H1 (cell line): Measurements from ENCODE around the gene TCF19. TPM values are rescaled to one million over a fixed set of nuclear protein-coding genes. Genes with fewer than 3 reads are reported as not detected.

Experiments
- CTCF ChIA-PET: fragments of 300-600 bp; sonication (Branson Sonifier 250); formaldehyde crosslinking; loops from one replicate; lab custom pipeline; 2021; ENCODE audit not compliant: partially characterized antibody; lab: Charles Lee
- POLR2A ChIA-PET: fragments of 300-600 bp; sonication (Branson Sonifier 250); formaldehyde crosslinking; loops from one replicate; lab custom pipeline; 2021; ENCODE audit warnings: inconsistent platforms; ENCODE audit not compliant: partially characterized antibody; lab: Charles Lee
- DNase-seq, 2 experiments: peaks; one replicate each; pipeline versions ENCODE4 v3.0.0 to v3.0.0-alpha.2; 2010 to 2022; ENCODE audit warnings: low spot score in 2 of 2, low read depth in 1 of 2, mixed read lengths in 1 of 2
- FAIRE-seq: peaks from 2 replicates; lab custom pipeline; 2011; peaks lifted over from hg19 to GRCh38; lab: Jason Lieb, UNC
- H2AFZ ChIP-seq: 2 replicates; pipeline ENCODE4 v1.8.1; 2012; ENCODE audit warnings: low read length, inconsistent platforms
- H2AK5ac ChIP-seq: 2 replicates; pipeline ENCODE4 v1.6.1; 2013; ENCODE audit warnings: low read depth, low read length
- H2BK120ac ChIP-seq: replicated peaks from 2 replicates; pipeline ENCODE3; 2013; ENCODE audit warnings: low read depth, low read length, inconsistent platforms
- H2BK12ac ChIP-seq: 2 replicates; pipeline ENCODE4 v1.6.1; 2013; ENCODE audit warnings: low read depth, low read length
- H2BK15ac ChIP-seq: 2 replicates; pipeline ENCODE4 v1.6.1; 2013; ENCODE audit warnings: low read length
- H2BK20ac ChIP-seq: 2 replicates; pipeline ENCODE4 v1.6.1; 2013; ENCODE audit warnings: low read length
- H2BK5ac ChIP-seq: 2 replicates; pipeline ENCODE4 v1.6.1; 2013; ENCODE audit warnings: low read depth, low read length
- H3K14ac ChIP-seq: 2 replicates; pipeline ENCODE4 v1.6.1; 2013; ENCODE audit warnings: inconsistent platforms; ENCODE audit not compliant: insufficient read length
- H3K18ac ChIP-seq: 2 replicates; pipeline ENCODE4 v1.6.1; 2013; ENCODE audit warnings: low read length; ENCODE audit errors: extremely low read depth
- H3K23ac ChIP-seq: 2 replicates; pipeline ENCODE4 v1.6.1; 2013; ENCODE audit warnings: inconsistent platforms; ENCODE audit not compliant: insufficient read length
- H3K23me2 ChIP-seq: 2 replicates; pipeline ENCODE4 v1.6.1; 2013; ENCODE audit warnings: low read depth, low read length
- H3K27ac ChIP-seq: 2 replicates; pipeline ENCODE4 v1.6.1; 2011; ENCODE audit warnings: low read depth, low read length, inconsistent platforms
- H3K27me3 ChIP-seq, 4 experiments: replicated peaks in 1 of 4; 1 replicate in 1 of 4; 2 replicates in 3 of 4; pipeline versions ENCODE4 v1.6.1 to v1.8.1; 2011 to 2013; ENCODE audit warnings: low read length in 3 of 4, mild to moderate bottlenecking in 3 of 4, inconsistent platforms in 2 of 4, mixed read lengths in 2 of 4, moderate library complexity in 1 of 4; ENCODE audit not compliant: control insufficient read depth in 3 of 4, insufficient read depth in 3 of 4; ENCODE audit errors: extremely low read depth in 1 of 4
- H3K36me3 ChIP-seq, 4 experiments: 2 replicates each; pipeline versions ENCODE4 v1.6.1 to v1.8.1; 2011 to 2013; ENCODE audit warnings: mild to moderate bottlenecking in 4 of 4, low read length in 3 of 4, moderate library complexity in 2 of 4, control low read depth in 1 of 4, inconsistent platforms in 1 of 4; ENCODE audit not compliant: insufficient read depth in 4 of 4, control insufficient read depth in 2 of 4
- H3K4ac ChIP-seq: replicated peaks from 2 replicates; pipeline ENCODE3; 2013; ENCODE audit warnings: low read length, low read depth, mixed read lengths, inconsistent platforms; ENCODE audit not compliant: insufficient read length
- H3K4me1 ChIP-seq, 4 experiments: replicated peaks in 1 of 4; 1 replicate in 1 of 4; 2 replicates in 3 of 4; pipeline versions ENCODE4 v1.6.1 to v1.8.1; 2011 to 2013; ENCODE audit warnings: low read length in 3 of 4, inconsistent platforms in 2 of 4, mixed read lengths in 1 of 4; ENCODE audit not compliant: insufficient read depth in 4 of 4, control insufficient read depth in 3 of 4
- H3K4me2 ChIP-seq, 2 experiments: 2 replicates each; pipeline versions ENCODE4 v1.6.1 to v1.8.1; 2011 to 2013; ENCODE audit warnings: low read depth in 2 of 2, low read length in 2 of 2, control low read depth in 1 of 2, inconsistent platforms in 1 of 2, mild to moderate bottlenecking in 1 of 2; ENCODE audit not compliant: insufficient read depth in 1 of 2
- H3K4me3 ChIP-seq, 4 experiments: fragments of 200-600, 300-600 bp in 1 of 4; sonication (generic), shearing (Covaris generic), sonication (Bioruptor Twin) in 1 of 4; 2 replicates each; pipeline versions ENCODE4 v1.5.1 to v1.8.1; 2011 to 2016; ENCODE audit warnings: low read length in 4 of 4, low read depth in 3 of 4, control low read depth in 2 of 4, inconsistent platforms in 2 of 4, mild to moderate bottlenecking in 2 of 4, mixed read lengths in 1 of 4, moderate library complexity in 1 of 4; ENCODE audit not compliant: insufficient read depth in 2 of 4; ENCODE audit errors: extremely low read depth in 1 of 4
- H3K56ac ChIP-seq: replicated peaks from 2 replicates; pipeline ENCODE3; 2013; ENCODE audit warnings: low read depth, mild to moderate bottlenecking, mixed read lengths, low read length, inconsistent platforms; ENCODE audit not compliant: insufficient read length
- H3K79me1 ChIP-seq: 2 replicates; pipeline ENCODE4 v1.6.1; 2013; ENCODE audit warnings: low read depth, low read length, control low read depth
- H3K79me2 ChIP-seq, 2 experiments: 2 replicates each; pipeline versions ENCODE4 v1.6.1 to v1.8.1; 2012 to 2013; ENCODE audit warnings: low read length in 2 of 2, mild to moderate bottlenecking in 2 of 2, inconsistent platforms in 1 of 2; ENCODE audit not compliant: insufficient read depth in 2 of 2, control insufficient read depth in 1 of 2
- H3K9ac ChIP-seq, 4 experiments: replicated peaks in 1 of 4; 1 replicate in 1 of 4; 2 replicates in 3 of 4; pipeline versions ENCODE4 v1.6.1 to v1.8.1; 2011 to 2013; ENCODE audit warnings: low read depth in 3 of 4, low read length in 3 of 4, control low read depth in 2 of 4, mild to moderate bottlenecking in 2 of 4, moderate library complexity in 2 of 4, inconsistent platforms in 1 of 4; ENCODE audit errors: extremely low read depth in 1 of 4
- H3K9me3 ChIP-seq, 2 experiments: 2 replicates each; pipeline versions ENCODE4 v1.6.1 to v1.8.1; 2012 to 2013; ENCODE audit warnings: mild to moderate bottlenecking in 2 of 2, moderate library complexity in 2 of 2, control low read depth in 1 of 2, inconsistent platforms in 1 of 2, low read depth in 1 of 2, low read length in 1 of 2, mixed read lengths in 1 of 2; ENCODE audit not compliant: insufficient read depth in 2 of 2
- H4K20me1 ChIP-seq, 2 experiments: replicated peaks in 1 of 2; 2 replicates each; pipeline versions ENCODE3 to v1.8.1; 2011 to 2013; ENCODE audit warnings: inconsistent platforms in 2 of 2, low read length in 2 of 2, mild to moderate bottlenecking in 1 of 2; ENCODE audit not compliant: insufficient read depth in 2 of 2, control insufficient read depth in 1 of 2
- H4K5ac ChIP-seq: 2 replicates; pipeline ENCODE4 v1.6.1; 2013; ENCODE audit warnings: low read length, low read depth, mixed read lengths, inconsistent platforms; ENCODE audit not compliant: insufficient read length
- H4K8ac ChIP-seq: 2 replicates; pipeline ENCODE4 v1.8.0; 2013; ENCODE audit warnings: mild to moderate bottlenecking, moderate library complexity, low read length, inconsistent platforms; ENCODE audit not compliant: insufficient read depth; ENCODE audit errors: extremely low read depth
- H4K91ac ChIP-seq: replicated peaks from 2 replicates; pipeline ENCODE3; 2013; ENCODE audit warnings: low read length, mixed read lengths, inconsistent platforms; ENCODE audit not compliant: insufficient read length
- HDAC2 ChIP-seq, 2 experiments: fragments of 300-600 bp in 1 of 2; sonication (generic) in 1 of 2; IDR thresholded peaks; 2 replicates each; pipeline ENCODE4 v1.6.1; 2011 to 2012; ENCODE audit warnings: low read depth in 2 of 2, low read length in 2 of 2, mild to moderate bottlenecking in 2 of 2, moderate library complexity in 2 of 2, borderline replicate concordance in 1 of 2, inconsistent platforms in 1 of 2
- HDAC6 ChIP-seq: IDR thresholded peaks from one replicate; pipeline ENCODE4 v1.7.1; 2012; ENCODE audit warnings: low read depth, mild to moderate bottlenecking, inconsistent platforms, low read length, moderate library complexity
- JUN ChIP-seq: IDR thresholded peaks from 2 replicates; pipeline ENCODE4 v1.6.1; 2011; ENCODE audit warnings: low read depth, mild to moderate bottlenecking, improper control_type of control experiment, low read length
- MAFK ChIP-seq: IDR thresholded peaks from 2 replicates; pipeline ENCODE4 v1.6.1; 2012; ENCODE audit warnings: low read depth, mild to moderate bottlenecking, improper control_type of control experiment, low read length
- POLR2AphosphoS5 ChIP-seq: IDR thresholded peaks from 2 replicates; pipeline ENCODE4 v1.6.1; 2011; ENCODE audit warnings: low read depth, low read length
- SP2 ChIP-seq: IDR thresholded peaks from 2 replicates; pipeline ENCODE4 v1.6.1; 2012; ENCODE audit warnings: mild to moderate bottlenecking, low read length, inconsistent platforms
- TAF1 ChIP-seq: IDR thresholded peaks from 2 replicates; pipeline ENCODE4 v1.6.1; 2011; ENCODE audit warnings: mild to moderate bottlenecking, low read depth, low read length
- WGBS, 2 experiments: shearing (Covaris generic) in 1 of 2; methylation state at CpG; one replicate each; pipeline versions ENCODE4 v1.1.6 to v1.1.7; 2013 to 2015; ENCODE audit warnings: low lambda C conversion rate in 2 of 2, mixed read lengths in 2 of 2, inconsistent platforms in 1 of 2, low coverage in 1 of 2, missing lambda C conversion rate in 1 of 2; ENCODE audit not compliant: insufficient replicate concordance in 2 of 2, insufficient coverage in 1 of 2, insufficient read length in 1 of 2; ENCODE audit errors: extremely low coverage in 1 of 2, missing lambda C conversion rate in 1 of 2; 5-methylcytosine and 5-hydroxymethylcytosine counted together
- polyA plus RNA-seq, 7 experiments: library from polyadenylated mRNA; depleted of rRNA in 3 of 7; stranded (reverse) in 5 of 7; unstranded in 2 of 7; fragments of >200 nt in 5 of 7; fragments of 200-250 nt in 2 of 7; gene quantifications; 1 replicate in 5 of 7; 2 replicates in 1 of 7; 4 replicates in 1 of 7; pipeline versions ENCODE4 v1.2.1 to v1.2.3, GENCODE V29; 2011 to 2013; ENCODE audit warnings: missing spikeins in 2 of 7, mixed read lengths in 2 of 7
- total RNA-seq: library from RNA; stranded (reverse); fragmentation: NEBNext Ultra II Directional; extraction: Animal tissue kit (Norgen Biotek cat#: 25700); gene quantifications from 2 replicates; pipeline ENCODE4 v1.2.1, GENCODE V29; 2021

TCF19 gene
- total and polyA plus RNA-seq, 2 of the 8 experiments (the other 6 are each of a cell fraction or from before 2014, with no cell fraction given): 7.2 to 11.0 TPM

GRCh38 chr6:31142361-31142761, 16.0 kb upstream of the TCF19 start:
- H4K8ac ChIP-seq: no peak overlapping the region
- H3K9me3 ChIP-seq: no peaks in the 10 kb centered on the region
- H2BK120ac ChIP-seq: no peak overlapping the region
- no peaks in the 10 kb centered on the region for H4K20me1 ChIP-seq
- H3K9ac ChIP-seq: no peak overlapping the region
- H4K91ac ChIP-seq: no peak overlapping the region
- H3K36me3 ChIP-seq: peaks cover 2 to 30% (median 6%) of the 10 kb centered on the region in 4 experiments; a peak in 5 of 8 replicates
- no peak overlapping the region for H3K4ac ChIP-seq
- no peak overlapping the region for H2AFZ ChIP-seq
- no peaks in the 10 kb centered on the region for H3K79me2 ChIP-seq
- no peak for DNase-seq
- H3K18ac ChIP-seq: no peak overlapping the region
- H3K23me2 ChIP-seq: no peaks in the 10 kb centered on the region; the same call in 1 of the 2 replicates
- no peaks in the 10 kb centered on the region for H3K79me1 ChIP-seq
- ChIA-PET CTCF (interaction anchor here (0.6 to 16.4 kb wide), 9 partner anchors 12 to 734 kb away, joined by 3 to 170 read pairs (median 3); partner anchors contain the start of gene TCF19), POLR2A (interaction anchor here (61.6 to 68.5 kb wide), 2 partner anchors 5 to 26 kb away, joined by 2251 read pairs; partner anchors contain the start of genes CCHCR1, CDSN, POU5F1 and PSORS1C1)
- no peak overlapping the region for H3K14ac ChIP-seq
- H3K27me3 ChIP-seq: 0 out of 7 replicates have a peak, but pooled peaks cover 0 to 2% (median 0%) of the 10 kb centered on the region in 4 experiments
- H3K56ac ChIP-seq: no peak overlapping the region
- no peak overlapping the region for H2BK5ac ChIP-seq
- no peak for FAIRE-seq
- no peak overlapping the region for H2BK15ac ChIP-seq
- WGBS, 2 experiments: 83% methylated on average over 2 of the region's 2 CpGs; no CpG with 5 or more reads in 1 of the 2 experiments
- H3K4me2 ChIP-seq: no peak overlapping the region
- H3K27ac ChIP-seq: no peak overlapping the region
- no peak for TF ChIP-seq POLR2AphosphoS5
- TF ChIP-seq HDAC6: no peak
- TF ChIP-seq TAF1: no peak
- no peak for TF ChIP-seq HDAC2 (IDR thresholded peaks at IDR 0.05; ENCODE audit: borderline replicate concordance in 1 of 2, low read depth in 2 of 2, low read length in 2 of 2)
- no peak for TF ChIP-seq MAFK
- TF ChIP-seq SP2: no peak
- no peak for TF ChIP-seq JUN
- no peak overlapping the region for H3K4me3 ChIP-seq
- peaks cover 0 to 20% (median 15%) of the 10 kb centered on the region in 4 experiments; a peak in 6 of 7 replicates for H3K4me1 ChIP-seq
- H2BK12ac ChIP-seq: 0 out of 2 replicates have a peak overlapping the region, but pooled peaks have one; percentile 1
- no peak overlapping the region for H3K23ac ChIP-seq
- no peak overlapping the region for H4K5ac ChIP-seq
- no peak overlapping the region for H2BK20ac ChIP-seq
- no peak overlapping the region for H2AK5ac ChIP-seq
